Stimulated activated CD4-positive, alpha-beta T cell treated with anti-CD3 and anti-CD28 coated beads, Interleukin-4, amount 100 ng/mL, for 24 hours (primary cell): ENCODE measurements around the gene OGG1.
"Not testable (repeated sequence)": the region's sequence is repeated elsewhere in the genome, so short reads cannot be mapped to it uniquely, and the experiment has no call there.

Experiments
- DNase-seq: peaks from one replicate; pipeline ENCODE4 v3.0.0-alpha.2; 2020

Gene OGG1

DNA sequence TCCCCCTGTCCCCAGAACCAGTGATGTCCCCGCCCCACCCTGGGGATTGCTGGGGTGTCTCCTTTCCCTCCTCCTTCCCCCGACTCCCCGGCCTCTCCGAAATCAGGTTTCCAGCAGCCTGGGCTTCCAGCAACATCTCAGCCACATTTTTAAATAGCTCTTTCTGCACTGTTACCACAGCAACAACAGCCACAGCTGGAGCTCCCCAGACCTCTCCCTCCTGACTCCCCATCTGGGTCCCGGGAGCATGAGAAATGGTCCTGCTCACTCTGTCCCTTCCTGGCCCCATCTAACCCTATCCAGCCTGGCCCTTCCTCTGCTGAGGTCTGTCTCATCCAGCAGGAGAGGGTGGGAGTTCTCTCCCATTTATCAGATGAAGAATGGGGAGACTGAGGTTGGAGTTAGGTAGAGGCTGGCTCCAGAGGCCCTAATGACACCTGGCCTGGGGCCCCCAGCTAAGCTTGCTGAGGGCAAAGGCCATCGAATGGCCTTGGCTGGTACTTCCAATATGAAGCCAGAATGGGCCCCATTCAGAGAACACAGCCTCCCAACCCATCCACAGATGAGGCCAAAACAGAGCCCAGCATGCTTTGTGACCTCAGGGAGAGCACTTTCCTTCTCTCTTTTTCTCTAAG is 18.5 kb downstream of the OGG1 start:
- DNase-seq: no peak

DNA sequence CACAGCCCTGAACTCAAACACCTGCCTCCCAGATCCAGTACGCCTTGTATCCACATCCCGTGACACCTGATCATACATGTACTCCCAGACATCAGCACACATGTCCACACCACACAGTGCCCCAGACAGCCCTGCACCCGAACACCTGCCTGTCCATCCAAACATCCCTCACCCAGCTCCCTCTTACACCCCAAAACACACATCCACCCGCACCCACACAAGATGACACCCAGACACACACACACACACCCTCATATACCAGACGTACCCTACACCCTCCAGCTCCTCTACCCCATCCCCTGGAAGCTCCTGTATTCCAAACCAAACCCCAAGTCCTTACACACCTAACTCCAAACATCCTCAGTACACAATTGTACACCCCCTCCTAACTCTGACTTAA is 19.3 kb downstream of the OGG1 start:
- DNase-seq: no peak

DNA sequence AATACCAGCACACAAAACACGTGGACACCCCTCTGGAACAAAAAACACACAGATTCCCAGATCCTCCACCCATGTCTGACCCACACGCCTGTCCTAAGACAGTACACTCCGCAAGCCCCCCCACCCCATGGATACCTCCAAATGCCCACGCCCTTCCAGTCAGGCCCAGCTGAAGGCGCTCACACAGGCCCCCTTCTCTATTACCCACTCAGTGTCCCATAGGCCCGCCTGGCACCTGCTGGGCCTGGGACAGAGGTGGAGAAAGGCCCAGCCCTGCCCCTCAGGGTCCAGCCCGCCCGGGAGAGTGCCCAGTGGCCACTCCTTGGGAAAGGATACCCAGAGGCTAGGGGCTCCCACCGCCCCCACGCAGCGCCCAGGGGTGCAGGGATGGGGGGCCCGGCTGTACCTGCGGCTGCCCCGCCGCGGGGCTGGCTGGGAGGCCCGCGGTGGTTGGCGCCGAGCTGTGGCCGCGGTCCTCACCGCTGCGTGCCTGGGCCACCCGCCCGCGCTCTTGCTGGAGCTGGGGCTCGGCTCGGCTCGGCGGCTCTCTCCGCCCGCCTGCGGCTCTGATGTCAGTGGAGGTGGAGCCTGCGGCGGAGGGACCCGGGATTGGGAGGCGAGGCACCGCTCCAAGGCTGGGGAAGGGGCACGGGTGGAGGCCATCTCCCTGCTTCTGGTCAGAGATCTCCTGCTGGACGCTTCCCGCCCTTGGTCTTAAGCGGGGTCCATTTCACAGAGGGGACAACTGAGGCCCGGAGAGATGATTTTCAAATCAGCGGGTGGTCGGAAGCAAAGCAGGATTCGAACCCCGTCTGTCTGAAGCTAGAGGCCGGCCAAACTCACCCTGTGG is 19.9 kb downstream of the OGG1 start, which contains the start of gene CAMK1:
Gene CAMK1 (minus strand): TSS at position 522 of the 850 bp plus-strand sequence. CDS start 2,198 bp downstream, outside the sequence.
- DNase-seq: peak; percentile 69

DNA sequence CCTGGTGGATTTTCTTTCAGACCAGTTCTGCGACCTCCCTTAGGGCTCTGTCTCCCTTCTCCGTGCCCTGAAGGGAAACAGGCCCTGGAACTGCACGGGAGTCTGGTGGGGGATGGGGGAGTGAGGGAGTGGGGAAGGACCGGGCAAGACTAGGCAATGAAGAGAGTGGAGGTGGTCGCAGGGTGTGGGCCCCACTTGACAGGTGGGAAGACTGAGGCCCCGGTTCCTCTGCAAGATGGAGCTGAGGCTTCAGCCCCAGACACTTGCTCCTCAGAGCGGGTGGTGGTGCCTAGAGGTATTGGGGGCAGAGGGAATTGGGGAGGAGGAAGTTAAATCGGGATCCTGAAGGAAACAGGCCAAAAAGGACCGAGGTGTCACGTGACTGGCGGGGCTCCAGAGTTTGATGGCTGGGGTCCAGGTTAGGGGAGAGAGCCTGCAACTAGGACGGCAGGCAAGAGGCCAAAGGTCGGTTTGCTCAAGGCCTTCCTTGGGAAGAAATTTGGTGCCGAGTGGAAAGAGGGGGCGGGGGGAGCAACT is 20.6 kb downstream of the OGG1 start:
- DNase-seq: no peak

DNA sequence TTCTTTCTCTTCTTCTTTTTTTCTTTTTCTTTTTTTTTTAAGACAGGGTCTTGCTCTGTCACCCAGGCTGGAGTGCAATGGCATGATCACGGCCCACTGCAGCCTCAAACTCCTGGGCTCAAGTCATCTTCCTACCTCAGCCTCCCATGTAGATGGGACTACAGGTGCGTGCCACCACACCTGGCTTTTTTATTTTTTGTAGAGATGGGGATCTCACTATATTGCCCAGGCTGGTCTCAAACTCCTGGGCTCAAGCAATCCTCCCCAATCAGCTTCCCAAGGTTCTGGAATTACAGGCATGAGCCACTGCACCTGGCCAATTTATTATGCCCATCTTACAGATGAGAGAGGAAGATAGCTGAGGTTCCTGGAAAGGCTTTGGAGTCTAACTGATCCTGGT is 21.3 kb downstream of the OGG1 start:
- DNase-seq: not testable (repeated sequence)

DNA sequence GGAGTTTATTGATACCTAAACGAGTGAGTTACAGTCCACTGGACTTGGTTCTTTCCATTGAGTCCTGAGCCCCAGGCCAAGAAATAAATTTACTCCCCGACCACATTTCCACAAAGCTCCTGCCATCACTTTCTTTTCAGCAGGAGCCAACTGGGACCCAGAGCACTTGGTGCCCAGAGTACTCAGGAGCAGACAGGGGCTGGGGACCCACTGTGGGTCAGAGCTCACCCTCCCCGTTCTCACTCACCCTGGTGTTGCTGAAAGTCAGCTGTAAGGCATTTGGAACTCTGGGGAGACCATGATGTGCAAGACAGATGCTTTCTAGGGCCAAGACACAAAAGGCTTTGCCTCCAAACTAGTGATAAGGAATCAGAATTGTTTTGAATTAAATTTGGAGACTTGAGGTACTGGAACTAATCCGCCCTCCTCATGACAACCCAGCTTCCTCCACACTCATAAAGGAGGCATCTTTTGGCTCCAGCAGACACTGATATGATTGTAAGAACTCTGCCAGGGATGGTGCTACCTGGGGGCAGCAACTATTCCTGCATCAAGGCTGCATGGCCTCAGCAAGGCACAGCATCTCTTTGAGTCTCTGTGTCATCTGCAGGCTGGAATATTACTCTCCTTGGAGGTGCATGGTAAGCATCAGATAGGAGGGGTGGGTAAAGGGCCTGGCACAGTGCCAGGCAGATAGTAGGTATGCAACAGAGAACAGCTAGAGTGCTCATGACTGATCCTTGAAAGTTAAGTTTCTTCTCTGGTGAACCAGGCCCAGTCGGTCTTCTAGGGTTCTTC is 27.3 kb downstream of the OGG1 start:
- DNase-seq: no peak

DNA sequence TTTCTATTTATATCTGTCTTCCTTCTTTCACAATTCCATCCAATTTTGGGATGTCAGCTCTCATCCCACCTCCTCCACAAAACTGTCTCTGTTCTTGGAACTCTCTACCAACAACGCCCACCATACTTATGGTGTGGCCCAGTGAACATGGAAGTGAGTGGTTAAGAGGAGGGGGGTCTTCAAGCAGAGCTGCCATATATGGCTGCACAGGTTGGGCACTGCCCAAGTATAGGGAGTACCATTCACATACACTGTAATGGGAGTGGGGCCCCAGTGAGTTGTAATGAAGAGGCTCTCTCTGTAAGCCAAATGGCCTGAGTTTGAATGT is 27.9 kb downstream of the OGG1 start:
- no peak for DNase-seq

DNA sequence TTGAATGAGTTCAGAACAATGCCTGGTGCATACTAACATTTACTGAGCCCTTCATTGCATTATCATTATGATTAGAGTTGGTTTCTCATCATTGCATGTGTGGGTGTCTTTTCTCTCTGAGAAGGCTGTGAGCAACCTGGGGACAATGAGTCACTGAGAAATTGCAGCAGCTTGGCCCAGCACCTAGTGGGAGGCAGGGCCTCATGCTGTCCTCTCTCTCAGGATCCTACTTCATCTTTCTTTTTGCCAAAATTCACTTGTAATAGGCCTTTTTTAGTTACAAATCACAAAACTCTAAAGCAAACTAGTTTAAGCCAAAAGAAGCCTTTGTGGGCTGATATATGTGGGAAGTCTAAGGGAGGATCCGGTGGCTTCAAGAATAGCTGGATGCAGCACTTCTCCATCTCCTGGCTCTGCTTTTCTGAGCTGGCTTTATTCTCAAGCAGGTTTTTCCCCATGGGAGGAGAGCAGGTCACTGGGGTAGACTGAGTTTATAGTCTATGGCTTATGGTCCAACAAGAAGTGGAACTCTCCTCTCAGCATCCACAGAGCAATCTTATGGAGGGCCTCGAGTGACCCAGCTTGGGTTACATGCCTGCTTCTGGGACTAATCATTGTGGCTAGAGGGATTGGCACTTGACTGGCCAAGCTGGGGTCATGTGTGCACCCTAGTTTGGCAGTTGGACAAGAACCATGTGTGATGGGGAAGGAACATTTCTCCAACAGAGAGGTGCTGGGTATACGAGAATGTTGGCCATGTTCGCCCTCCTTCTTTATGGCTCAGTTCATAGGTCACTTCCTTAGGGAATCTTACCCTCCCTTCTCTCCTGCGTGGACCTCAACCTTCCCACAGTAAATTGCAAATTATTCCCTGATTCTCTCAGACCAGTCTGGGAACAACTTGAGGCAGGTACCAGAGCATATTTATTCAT is 28.7 kb downstream of the OGG1 start:
- peak; percentile 81 for DNase-seq

DNA sequence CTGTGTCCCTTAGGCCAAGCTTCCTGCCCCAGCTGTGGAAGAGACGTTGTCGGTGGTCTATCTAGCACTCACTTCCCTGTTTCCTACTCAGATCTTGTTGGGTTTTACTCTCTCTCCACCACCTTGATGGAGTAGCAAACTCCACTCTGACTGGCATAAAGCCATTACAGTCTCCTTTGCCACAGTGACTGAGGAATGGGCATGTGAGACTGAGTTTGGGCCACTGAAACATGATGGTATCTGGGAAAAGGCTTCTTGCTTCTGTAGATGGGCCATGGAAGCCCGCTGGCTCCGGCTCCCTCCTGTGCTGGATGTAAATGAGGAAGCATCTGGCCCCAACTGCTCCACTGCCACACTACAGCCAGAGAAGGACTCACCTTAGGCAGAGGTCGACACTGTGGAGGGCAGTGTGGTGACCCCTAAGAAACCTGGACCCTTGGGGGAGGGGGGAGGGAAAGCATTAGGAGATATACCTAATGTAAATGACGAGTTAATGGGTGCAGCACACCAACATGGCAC is 29.4 kb downstream of the OGG1 start:
- no peak for DNase-seq

DNA sequence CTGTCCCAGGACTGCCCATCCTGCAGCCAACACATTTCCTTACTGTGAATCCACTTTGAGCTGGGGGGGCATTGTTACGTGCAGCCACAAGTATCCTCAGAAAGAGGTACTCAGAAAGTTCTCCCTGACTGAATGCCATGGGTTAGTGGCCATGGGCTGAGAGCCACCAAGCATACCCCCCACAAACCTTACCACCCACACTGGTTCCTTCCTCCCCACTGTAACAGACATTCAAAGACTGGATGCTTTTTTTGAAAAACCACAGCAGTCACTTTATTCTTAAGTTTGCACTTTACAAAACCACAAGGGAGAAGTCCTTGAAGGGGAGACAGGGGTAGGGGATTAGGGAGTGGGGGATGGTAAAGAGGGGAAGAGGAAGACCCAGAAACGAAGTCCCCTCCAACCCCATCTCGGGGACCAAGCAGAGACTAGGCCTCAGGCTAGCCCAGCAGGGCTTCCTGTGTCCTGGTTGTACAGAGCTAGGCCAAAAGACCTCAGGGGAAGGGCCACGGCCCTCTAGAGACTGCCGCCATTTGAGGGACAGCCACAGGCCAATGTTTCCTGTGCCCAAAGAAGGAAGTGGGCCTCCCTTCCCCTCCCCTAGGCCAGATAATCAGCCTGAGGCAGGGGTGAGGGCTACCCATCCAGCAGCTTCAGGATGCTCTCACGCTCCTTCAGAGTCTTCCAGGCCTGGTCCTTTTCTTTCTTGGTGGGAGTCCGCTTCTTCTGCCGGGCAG is 30.1 kb downstream of the OGG1 start:
- peak; percentile 43 for DNase-seq

DNA sequence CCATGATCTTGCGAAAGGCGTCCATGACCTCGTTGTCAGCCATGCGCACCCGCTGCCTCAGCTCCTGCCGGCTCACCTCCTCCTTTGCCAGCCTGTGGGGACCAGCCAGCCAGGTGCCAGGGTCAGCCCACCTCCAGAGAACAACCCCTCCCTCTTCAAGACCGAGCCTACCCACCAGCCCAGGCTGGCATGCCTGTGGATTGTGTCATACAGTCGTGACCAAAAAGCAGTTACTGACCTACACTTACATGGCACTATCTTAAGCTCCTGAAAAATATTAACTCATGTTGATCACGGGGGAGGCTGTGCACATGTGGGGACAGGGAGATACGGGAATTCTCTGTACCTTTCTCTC is 30.7 kb downstream of the OGG1 start:
- DNase-seq: no peak

DNA sequence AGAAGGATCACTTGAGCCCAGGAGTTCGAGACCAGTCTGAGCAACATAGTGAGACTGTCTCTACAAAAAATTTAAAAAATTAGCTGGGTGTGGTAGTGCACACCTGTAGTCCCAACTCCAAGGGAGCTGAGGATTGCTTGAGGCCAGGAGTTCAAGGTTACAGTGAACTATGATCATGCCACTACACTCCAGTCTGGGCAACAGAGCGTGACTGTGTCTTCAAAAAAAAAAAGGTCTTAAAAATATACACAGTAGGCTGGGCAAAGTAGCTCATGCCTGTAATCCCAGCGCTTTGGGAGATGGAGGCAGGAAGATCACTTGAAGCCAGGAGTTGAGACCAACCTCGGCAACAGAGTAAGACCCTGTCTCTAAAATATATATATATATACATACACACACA is 31.2 kb downstream of the OGG1 start:
- no peak for DNase-seq

DNA sequence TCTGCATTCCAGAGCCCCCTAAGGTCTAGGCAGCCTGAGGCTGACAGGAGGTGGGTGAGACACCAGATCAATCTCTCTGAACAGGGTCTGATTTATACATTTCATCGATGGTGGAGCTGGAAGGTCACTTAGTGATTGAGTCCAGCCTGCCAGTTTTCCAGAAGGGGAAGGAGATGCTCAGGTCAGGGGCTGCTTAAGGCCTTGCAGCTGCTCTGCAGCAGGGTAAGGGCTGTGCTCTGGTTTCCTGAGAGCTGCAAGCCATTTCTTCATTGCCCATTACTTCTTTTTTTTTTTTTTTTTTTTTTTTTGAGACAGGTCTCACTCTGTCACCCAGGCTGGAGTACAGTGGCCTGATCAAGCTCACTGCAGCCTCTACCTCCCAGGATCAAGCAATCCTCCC is 31.8 kb downstream of the OGG1 start:
- no peak for DNase-seq

DNA sequence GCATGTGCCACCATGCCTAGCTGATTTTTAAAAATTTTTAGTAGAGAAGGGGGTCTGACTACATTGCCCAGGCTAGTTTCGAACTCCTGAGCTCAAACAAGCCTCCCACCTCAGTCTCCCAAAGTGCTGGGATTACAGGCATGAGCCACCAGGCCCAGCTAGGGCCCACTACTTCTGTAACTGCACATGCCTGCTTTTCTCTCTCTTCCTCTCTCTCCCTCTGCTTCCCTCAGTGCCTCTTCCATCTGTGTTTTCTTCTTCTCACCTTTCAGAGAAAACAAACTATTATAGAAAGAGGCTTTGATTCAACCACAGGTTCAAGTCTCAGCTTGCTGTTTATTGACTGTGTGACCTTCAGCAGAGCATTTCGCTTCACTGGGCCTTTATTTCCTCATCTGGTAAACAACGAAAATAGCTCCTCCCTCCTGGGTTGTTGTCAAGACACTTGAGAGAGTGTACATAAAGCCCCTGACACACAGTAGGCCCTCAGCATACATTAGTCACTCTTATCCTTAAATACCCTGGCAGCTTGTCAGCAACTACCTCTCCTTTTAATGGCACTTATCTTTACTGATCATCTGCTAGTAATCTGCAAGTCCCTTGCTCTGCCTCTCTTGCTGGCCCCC is 32.3 kb downstream of the OGG1 start:
- DNase-seq: no peak

DNA sequence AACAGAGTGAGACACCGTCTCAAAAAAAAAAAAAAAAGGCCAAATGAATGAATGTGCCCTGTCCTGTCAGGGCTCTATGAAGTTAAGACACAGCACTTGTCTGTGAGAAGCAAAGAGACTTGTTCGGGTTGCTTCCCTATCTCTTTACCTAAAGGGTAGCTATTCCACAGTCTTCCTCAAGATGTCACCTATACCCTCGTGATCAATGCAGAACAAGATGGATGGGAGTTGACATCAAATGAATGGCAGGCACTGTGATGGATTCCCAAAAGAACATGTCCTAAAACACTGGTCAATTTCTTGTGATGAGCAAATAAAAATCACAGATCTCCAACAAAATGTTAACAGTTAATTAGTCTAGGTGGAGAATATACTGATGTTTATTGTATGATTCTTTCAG is 33.0 kb downstream of the OGG1 start:
- DNase-seq: no peak

DNA sequence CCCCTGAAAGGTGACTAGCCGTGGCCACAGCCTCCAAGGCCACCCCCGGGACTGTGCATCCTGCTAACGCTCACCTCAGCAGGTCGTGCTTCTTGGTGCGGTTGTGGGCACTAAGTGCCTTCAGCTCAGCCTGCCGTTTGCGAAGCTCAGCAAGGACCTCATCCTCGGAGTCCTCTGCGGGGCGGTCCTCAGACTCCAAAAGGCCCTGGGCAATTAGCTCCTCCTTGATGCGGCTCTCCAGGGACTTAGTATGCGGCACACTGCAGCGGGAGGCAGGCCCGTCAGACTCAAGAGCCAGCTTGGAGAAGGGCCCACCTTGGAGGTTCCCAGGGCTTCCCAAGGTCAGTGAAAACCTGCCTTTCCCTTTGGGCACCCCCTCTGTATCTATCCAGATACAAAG is 34.2 kb downstream of the OGG1 start:
- DNase-seq: no peak

DNA sequence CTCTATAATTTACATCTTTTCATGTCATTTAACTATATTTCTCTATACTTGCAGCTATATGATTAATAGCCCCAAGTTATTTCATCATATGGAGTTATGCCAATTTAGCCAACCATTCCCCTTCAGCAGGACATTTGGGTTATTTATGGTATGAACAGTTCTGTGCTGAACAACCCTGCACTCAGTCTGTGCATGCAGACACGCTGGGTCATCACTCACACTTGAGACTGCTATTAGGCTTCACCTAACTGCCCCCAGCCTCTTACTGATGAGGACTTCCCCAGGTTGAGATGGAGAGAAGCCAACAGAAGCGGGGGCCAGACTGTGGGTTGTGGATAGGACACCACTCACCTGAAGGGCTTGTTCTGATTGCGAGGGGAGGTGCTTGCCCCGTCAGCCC is 35.2 kb downstream of the OGG1 start:
- no peak for DNase-seq

DNA sequence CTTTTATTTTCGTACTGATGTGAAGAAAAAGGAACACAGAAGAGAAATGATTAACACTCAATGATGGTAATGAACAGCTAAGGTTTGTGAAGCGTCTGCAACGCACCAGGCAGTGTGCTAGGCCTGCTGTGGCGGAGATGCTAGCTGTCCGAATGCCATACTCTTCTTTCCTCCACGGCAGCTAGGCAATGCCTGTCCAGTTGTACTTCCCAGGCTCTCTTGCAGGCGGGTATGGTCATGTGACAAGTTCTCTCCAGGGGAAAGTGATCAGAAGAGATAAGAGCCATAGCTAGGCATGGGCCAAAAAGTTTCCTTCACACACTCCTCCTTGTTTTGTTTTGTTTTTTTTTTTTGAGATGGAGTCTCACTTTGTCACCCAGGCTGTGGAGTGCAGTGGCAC is 35.9 kb downstream of the OGG1 start:
- no peak for DNase-seq

DNA sequence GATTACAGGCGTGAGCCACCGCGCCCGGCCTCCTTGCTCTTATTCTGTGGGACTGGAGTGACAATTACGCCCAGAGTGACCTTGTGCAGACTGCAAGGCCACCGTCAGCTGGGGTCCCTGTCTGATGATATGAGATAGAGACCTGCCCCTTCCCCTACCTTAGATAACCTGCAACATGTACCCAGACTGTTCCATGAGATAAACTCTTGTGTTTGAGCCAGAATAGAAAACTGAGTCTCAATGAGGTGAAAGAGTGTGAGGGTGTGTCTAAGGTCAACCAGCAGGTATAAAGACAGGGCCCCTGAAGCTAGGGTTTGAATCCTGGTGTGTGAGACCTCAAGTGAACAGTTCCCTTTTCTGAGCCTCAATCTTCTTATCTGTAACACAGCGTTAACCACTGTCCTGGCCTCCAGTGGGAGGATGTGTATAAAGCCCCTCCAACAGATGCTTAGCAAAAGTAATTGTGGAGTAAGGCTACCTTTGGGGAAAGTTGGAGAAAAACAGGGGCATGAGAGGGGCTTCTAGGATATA is 36.5 kb downstream of the OGG1 start:
- DNase-seq: no peak

DNA sequence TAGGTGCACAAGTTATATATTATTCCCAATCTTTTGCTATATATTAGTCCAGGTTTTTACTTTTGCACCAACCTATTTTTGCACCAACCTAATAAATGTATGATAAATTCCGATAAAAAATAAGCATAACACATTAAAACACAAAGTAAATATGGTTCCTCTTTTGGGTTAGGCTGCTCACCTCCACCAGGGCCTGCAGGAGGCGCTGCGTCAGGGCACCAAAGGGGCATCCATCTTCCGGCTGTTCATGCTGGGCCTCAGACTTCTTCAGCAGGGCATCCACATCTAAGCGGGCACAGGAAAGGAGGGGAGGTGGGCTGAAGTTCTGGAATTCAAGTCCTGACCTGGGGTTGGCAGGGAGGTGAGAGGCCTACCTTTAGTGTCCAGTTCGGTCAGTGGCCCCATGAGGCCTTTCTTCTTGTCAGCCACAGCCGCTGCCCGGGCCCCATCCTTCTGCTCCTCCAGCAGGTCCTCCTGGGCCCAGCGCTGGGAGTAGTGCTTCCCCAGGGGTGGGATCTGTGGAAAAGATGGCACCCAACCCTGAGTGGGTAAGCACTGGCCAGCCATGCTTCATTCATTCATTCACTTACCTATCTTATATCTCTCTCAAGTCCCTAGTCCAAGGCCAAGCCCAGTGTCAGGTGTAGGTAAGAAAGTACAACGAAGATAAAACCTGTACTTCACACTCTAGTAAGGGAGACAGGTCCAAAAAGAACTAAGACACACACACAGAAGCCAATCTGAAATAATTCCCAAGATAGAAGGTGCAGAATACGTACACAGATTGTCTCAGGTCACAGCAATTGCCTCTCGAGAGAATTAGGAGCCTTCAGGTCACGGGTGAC is 37.3 kb downstream of the OGG1 start:
- DNase-seq: no peak
